ENCODE data around the gene SESN2.

DNA sequence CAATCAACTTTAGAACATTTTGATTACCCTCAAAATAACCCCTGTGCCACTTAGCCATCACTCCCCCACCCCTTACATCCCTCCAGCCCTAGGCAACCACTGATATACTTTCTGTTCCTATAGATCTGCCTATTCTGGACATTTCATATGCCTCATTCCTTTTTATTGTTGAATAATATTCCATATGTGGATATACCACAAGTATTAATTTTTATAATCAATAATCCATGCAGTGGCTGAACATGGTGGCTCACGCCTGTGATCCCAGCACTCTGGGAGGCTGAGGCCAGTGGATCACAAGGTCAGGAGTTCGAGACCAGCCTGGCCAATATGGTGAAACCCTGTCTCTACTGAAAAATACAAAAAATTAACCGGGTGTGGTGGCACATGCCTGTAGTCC is 49.4 kb downstream of the SESN2 start:
- no peak for TF ChIP-seq CTCF (IDR thresholded peaks at IDR 0.05)
- TF ChIP-seq POLR2A (IDR thresholded peaks at IDR 0.05) = no peak
- no peak for TF ChIP-seq EP300 (IDR thresholded peaks at IDR 0.05)
- no peak for TF ChIP-seq POLR2AphosphoS5 (IDR thresholded peaks at IDR 0.05)

Data from sigmoid colon (tissue), 4 donors.